HG03460 (cell line): Measurements from ENCODE around the gene TMEM89.

Experiments
- ATAC-seq: cut with Tn5 transposase; IDR thresholded peaks from one replicate; pipeline ENCODE4 v1.9.1; 2021; ENCODE audit not compliant: unreplicated experiment

TMEM89 gene

DNA sequence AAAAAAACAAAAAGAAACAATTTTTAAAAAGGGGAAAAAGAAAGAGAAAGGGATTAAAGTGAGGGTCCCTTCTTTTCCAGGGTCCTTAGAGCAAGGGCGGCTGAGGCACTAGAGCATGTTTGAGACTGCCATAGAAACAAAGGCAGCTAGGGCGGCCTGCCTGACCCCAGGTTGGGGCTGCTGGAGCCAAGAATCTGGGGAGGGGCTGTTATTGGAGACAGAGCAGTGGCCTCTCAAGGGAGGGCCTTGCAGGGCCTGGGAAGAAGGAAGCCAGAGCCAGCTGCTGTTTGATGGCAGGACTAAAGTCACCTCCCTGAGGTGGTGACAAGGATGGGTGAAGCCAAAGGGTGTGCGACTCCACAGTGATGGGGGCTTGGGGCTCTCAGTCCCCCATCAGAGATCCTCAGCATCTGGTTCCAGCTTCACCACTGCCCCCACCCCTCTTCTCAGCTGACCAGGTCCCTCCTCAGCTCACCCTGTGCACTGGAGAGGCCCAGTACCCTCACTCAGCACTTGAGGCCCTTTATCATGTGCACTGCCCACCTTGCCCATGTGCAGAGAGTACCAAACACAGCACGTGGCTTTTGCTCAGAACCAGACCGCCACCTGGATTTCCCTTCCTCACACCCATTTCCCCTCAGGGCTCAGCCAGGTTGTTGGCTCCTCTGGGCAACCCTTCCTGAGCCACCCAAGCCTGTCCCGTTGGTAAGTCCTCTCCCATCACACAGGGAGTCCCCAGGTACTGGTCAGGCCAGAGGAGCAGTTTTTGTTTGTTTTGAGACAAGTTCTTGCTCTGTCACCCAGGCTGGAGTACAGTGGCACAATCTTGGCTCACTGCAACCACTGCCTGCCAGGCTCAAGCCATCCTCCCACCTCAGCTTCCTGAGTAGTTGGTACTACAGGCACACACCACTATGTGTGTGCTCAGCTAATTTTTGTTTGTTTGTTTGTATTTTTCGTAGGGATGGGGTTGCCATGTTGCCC is 1.7 kb downstream of the TMEM89 start:
- ATAC-seq: no peak

DNA sequence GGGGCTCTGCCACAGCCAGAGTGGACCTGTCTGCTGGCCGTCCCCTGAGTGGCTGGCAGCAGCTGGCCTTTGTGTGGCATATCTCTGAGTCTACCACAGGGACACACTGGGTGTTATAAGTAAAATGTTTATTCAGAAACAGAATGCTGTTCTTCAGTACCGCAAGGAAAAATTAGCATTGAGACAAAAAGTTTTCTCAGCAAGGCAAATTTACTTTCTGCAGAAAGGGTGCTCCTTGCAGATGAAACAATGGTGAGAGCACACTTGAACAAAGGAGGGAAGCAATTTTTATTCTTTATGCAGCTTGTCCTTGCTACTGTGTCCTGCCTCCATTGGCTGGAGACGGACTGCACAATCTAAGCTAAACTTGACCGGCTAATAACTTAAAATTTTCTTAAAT is 4.0 kb downstream of the TMEM89 start:
- no peak for ATAC-seq

DNA sequence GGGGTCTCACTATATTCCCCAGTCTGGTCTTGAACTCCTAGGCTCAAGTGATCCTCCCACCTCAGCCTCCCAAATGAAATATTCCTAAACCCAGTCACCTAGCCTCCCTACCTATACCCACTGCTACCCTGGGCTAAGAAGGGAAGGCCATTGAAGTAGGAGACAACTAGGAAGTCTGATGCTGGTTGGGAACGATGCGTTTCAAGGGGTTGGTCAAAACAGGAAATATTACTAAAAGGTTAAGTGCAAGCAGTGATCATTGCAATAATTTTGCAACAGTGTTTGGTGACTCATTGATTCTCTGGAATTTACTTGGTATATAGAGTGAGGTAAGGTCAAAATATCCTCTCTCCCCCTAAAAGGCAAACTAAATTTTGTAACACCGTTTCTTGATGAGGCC is 7.5 kb downstream of the TMEM89 start:
- ATAC-seq: no peak

DNA sequence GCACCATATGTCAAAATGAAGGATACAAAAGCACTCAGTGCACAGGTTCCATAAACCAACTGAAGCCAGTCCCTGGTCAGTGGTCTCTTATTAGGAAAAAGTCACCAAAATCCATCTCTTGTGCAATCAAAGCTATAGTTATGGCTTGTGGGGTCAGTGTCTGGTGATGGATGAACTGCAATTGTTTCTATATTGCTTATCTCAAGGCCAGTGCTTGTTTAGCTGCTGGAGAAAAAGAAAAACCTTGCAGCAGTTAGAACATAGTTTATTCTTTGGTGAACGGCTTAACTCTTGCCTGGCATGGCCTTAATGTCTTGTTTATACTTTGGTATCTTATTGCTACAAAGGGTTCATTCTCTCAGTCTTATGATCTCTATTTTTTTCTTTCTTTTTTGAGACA is 9.3 kb downstream of the TMEM89 start:
- no peak for ATAC-seq

DNA sequence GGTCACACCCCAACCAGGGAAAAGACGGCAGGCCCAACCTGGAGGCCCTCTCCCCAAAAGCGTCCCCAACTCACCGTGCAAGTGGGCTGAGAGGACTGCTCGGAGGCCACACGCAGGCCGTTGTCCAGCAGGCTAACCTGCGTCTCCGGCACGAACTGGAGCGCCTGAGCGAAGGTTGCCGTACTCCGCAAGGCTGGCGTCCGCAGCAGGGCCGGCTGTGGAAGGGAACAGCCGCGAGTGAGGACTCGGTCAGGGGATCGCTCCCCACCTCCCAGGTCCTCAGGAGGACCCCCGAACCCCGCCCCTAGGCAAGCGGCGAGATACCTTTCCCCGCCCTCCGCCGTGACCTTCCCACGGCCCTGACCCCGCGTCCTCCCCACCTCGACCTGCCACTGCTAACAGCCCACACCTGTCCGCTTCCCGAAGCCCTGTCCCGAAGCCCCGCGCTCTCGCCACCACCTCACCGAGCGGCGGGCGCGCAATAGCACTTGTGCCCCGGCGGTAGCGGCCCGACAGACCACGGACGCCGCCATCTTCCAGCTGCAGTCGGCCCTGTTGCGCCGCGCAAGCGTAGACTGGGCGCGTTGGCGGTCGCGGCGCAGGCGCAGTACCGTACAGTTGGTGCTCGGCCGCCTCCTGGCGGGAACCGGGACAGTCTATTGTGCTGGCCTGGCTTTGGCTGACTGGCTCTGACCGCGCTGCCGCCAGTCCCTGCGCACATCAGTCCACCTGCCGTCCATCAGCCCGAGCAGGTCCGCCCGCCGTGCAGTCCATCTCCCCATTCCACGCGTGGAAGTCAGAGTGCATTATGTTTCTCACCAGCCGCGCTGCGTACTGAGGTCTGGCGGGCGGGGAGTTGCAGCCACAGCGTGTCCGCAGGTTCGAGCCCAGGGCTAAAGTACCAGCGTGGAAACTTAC is 12.2 kb downstream of the TMEM89 start, which contains the start of gene UQCRC1:
Gene UQCRC1, minus strand, starts transcription at position 559 of the 918 bp plus-strand sequence. Its CDS starts 26 bp downstream, at position 533.
- ATAC-seq: peak; percentile 92

DNA sequence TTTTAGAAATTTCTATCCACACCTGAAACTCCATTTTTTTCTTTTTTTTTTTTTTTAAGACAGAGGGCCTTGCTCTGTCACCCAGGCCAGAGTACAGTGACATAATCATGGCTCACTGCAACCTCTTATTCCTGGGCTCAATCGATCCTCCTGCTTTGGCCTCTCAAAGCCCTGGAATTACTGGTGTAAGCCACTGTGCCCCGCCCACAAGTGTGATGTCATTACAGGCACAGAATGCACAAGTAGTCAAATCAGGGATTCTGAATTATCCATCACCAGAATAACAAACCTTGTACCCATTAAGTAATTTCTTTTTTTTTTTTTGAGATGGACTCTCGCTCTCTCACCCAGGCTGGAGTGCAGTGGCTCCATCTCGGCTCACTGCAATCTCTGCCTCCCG is 14.1 kb downstream of the TMEM89 start:
- no peak for ATAC-seq

DNA sequence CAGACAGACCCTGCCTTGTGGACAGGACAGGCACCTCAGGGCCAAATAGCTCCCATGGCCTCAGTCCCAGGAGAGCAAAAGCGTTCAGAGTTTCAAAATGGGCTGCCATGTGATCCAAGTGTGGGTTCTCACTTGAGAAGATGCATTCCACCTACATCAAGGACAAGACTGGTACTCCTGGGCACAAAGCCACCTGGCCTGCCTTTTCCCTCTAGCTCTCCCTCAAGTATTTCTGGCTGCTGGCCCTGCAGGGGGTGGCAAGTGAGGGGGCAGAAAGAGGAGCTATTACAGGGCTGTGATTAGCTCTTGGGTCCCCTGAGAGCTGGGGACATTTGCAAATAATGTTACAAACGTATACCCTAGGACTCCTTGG is 20.0 kb downstream of the TMEM89 start:
- no peak for ATAC-seq

DNA sequence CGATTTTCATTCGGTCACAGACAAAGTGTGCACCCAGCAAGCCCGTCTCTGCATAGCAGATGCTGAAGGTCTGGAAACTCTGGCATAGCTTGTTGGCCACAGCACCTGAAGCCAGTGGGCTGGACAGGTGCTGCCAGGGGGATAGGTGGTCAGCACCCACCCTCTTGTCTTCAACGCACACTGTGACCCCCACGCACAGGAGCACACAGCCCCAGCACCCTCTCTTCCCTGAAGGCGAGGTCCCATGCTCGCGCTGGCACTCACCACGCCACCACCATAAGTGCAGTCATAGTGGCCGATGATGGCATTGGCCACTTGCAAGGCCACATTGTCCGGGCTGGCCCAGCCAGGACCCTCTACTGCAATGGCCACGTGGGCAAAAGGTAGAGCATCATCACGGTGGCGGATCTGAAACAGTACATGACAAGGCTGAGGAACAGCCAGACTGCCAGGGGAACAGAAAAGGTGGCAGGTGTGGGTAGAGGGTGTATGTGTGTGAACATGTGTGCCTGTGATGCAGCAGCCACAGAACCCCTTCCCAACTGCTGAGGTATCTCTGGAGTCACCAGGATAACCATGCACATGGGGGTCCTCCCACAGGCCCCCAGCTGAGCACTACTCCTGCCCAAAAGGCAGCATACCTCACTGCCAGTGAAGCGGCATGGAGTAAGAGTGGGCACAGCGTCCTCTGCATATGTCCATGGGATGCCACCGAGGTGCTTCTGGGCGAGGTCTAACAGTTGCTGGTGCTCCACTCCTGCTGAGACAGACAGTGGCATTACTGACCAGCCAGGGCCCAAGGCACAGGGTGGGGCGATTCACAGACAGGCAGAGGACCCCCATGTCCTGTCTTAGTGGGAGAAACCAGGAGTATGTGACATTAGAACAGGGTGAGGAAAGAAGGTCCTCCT is 20.6 kb downstream of the TMEM89 start:
- no peak for ATAC-seq

DNA sequence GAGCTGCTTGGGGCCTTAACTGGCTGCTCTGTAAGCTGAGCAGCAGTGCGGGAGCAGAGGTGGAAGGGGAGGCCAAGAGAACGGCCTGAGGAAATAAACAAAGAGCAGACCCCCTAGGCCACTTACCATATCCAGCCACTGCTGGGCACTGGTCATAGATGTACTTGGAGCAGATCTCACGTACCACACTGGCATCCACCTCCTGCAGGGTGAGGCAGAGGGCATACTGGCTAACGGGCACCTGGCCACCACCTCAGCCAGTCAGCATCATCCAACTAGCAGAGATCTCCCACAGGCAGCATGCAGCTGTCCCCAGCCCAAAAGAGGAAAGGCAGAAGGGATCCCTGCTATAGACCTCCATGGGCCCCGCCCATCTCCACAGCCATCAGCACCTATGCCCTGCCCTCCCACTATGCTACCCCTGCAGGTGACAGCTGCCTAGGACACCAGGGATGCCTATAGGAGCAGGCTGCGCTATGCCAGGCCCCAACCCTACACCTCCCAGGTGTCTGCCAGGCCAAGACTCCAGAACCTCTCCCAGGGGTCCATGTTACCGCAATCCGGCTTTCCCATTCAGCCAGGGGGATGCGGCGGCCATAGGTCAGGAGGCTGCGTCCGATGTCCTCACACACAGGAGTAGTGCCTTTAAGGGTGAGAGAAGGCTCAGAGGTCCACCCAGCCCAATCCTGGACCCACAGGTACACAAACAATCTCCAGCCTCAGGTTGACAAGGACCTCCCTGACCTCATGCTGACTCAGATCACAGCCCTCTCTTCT is 21.9 kb downstream of the TMEM89 start:
- no peak for ATAC-seq

DNA sequence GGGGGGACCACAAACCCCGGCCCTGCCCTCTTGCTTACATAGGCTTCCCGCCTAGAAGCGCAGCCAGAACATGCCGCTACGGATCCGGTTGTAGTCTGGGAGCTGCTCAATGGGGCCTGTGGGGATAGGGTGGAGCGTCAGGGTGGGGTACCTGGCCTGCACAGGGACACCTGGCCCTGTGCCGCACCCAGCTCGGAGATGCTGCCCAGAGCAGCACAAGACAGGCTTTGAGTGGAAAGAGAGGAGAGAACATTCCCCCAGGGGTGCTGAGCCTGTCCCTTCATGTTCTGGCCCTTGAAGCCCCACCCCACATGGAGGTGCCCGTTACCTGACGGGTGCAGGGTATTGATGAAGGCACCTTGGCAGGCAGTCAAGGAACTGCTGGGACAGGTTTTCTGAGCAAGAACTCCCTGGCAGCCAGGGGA is 22.5 kb downstream of the TMEM89 start:
- no peak for ATAC-seq

DNA sequence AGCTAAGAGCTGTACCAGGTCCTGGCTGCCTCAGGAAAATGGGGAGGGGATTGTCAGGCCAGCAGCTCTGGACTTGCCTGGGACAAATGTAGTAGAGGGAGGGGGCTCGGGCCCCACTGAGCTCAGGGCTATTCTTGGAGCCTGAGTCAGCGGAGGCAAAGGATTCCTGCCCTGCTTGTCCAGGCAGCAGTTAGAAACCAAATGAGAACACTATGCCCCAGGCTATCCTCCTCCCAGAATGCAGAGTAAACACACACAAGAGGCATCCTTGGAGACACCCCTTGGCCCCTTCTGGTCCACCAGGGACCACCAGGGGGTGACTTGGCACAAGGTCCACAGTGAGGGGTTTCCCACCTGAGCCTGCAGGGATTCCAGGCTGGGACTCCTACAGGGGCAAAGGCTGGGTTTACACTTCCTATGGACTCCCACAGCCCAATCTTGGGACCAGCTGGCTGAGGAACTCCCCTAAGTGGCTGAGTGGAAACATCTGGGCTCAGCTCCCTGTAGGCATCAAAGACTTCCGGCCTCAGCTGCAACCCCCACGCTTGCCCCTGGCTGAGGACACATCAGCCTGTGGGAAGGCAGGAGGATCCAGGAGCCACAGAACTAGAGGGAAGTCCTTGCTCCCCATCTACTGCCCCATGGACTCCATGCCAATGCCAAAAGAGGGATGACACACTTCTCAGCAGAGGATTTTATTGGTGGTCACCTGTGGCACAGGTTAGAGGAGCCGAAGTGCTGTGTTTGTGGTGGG is 23.1 kb downstream of the TMEM89 start:
- no peak for ATAC-seq

DNA sequence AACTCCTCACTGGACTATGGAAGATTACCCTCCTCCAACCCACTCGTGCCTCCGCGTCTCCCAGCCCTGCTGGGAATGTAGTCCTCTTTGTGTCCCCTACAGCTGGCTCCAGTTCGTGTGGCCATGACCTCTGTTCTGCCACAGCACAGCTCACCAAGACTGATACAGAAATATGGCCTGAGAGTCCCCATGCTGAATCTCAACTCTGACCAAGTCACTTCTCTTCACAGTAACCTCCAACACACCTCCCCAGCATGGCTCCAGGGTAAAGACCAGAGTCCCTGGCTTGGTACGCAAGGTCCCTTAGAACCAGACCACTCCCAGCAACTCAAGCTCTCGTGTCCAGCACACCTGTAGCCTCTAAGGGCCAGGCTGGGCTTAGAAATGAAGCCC is 24.2 kb downstream of the TMEM89 start:
- no peak for ATAC-seq

DNA sequence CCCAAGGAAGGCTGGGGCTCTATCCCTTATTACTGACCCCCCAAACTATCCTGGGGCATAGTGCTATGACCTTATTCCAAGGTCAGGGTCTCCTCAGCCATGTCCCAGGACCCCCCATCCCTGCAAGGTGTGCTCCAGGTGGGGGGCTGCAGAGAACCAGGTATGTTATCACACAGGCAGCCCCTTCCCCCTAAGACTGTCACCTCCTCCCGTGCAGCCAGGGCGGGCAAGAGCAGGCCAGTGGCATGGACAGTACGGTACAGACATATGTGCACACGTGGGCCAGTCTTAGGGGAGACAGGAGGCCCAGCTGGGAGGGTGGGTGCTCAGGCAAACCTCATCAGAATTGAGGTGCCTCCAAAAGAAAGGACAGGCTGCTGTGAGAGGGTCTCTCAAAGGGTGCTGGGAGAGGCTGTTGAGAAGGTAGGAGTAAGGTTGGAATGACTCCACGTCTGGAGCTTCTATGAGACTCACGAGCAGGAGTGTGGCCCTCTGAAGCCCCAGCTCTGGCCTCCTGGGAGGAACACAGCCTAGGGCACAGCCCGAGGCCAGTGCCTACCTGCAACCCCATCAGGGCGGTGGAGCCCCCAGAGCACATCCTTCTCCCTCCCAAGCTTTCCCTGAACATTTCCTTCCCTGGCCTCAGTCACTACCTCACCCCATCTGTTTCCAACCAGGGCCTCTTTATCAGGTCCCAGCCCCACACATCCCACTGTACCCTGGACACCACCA is 24.7 kb downstream of the TMEM89 start:
- no peak for ATAC-seq

DNA sequence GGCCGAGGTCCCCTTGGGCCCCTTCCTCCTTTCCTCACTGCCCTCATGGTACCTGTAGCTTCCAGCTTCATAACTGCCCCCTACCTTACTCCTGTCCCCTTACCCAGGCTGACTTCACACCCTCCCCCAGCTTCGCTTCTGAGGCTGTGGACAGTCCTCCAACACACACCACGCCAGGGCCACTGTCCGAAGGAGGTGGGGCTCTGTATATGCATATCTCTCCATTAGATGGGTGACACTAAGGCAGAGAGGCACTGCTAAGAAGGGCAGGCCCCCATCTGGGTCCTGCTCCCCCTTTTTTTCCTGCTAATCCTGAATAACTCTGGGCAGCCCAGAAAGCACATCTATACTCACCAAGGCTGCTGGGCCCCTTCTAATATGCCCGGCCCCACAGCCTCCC is 25.4 kb downstream of the TMEM89 start:
- ATAC-seq: no peak

DNA sequence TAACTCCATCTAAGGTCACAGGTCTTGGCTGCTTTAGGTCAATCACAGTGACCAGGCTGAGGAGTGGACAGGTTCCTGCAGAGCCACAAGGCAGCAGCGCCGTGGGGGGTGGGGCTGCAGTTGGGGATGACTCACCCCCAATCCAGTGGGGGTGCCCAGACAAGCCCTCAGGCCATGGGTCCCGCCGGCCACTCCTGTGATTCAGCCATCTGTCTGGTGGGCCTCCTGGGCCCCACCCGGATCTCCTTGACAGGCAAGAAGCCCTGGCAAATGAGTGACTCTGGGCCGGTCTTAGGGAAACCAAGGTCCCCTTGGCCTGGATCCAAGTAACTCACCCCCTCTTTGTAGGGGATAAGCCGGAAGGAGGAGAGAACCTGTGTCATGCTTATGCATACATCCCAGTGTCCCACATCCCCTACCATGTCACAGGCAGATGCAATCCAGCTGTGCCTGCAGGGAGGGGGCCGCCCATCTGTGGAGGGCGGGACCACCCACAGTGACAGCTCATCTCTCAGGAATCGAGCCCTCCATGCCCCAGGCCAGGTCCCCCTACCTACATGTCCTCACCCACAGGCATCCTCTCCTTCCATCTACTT is 25.9 kb downstream of the TMEM89 start:
- no peak for ATAC-seq

DNA sequence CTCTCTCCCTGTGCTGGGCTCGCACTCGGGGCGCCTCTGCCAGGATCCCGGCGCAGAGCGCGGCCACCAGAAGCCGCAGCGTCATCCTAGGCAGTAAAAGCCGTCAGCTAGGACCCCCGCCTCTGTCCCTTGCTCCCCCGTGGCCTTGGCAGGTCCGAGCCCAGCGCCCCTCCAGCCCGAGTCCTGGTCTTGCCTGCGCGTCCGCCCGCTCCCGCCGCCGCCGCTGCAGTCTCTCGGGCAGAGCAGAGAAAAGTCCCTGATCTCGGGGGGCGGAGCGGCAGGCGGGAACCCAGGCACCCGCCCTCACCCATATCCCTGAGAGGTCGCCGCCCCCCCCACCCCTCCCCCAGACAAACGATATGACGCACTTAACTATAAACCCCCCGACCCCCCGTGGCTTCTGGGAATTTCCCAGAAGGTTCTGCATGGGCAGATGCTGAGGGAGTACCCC is 26.5 kb downstream of the TMEM89 start, which contains the start of gene COL7A1:
Gene COL7A1, minus strand, starts transcription at position 255 of the 451 bp plus-strand sequence. Its CDS starts 170 bp downstream, at position 85.
- no peak for ATAC-seq

DNA sequence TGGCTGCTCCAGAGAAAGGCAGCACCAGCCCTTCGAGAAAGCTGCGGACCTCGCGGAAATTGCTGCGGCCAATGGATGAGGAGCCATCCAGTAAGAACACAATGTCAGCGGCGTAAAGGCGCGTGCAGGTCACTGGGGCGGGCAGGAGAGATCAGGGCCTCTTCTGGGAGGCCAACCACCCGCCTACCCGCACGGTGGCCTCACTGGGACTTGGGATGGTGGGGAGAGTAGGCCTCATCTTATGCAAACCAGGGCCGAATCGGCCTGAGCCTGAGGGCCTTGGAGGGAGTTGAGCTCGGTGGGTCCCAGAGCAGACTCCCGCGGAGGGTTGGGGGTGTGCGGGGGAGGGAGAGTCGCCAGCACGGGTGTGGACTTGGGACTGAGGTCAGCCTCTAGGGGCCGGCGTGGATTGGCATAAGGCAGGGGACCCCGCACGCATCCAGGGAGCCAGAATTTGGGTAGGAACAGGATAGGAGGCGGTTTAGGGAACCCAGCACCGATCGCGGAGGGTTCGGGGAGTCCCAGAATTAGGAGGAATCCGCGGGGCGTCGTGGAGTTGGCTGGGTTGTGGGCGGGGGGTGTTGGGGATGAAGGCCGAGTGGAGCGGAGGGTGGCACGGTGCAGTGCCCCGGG is 27.0 kb downstream of the TMEM89 start:
- no peak for ATAC-seq
